ENCODE measurements around the gene ZNF738. TPM values are rescaled to one million over a fixed set of nuclear protein-coding genes. Genes with fewer than 3 reads are reported as not detected.
A peak's percentile ranks its signal among the peaks of the same experiment; 100 is the strongest.
"Not testable (repeated sequence)": the region's sequence is repeated elsewhere in the genome, so short reads cannot be mapped to it uniquely, and the experiment has no call there.

Gene ZNF738
- total RNA-seq, 2 donors from 2014 or later: 44.9 to 62.4 TPM

- TF ChIP-seq CTCF (conservative IDR thresholded peaks at IDR 0.05): no peak
- no peaks in the 10 kb centered on the region for H3K27me3 Mint-ChIP-seq (ENCODE audit: insufficient read depth)
- DNase-seq: peak; percentile 56
- WGBS, 2 experiments (ENCODE audit: insufficient coverage in 1 of 2, insufficient read length in 1 of 2): 0 to 3% methylated on average over 4 to 6 of the region's 6 CpGs
- H3K27ac Mint-ChIP-seq: peak overlapping the region; percentile 99
- Histone ChIP-seq H3K9ac (ENCODE audit: extremely low read depth, low read length, poor library complexity, severe bottlenecking) (peak overlapping the region; percentile 94), H3K9me3 (ENCODE audit: control insufficient read depth, low read length) (peaks cover 36% of the 10 kb centered on the region), H3K36me3 (ENCODE audit: control insufficient read depth, insufficient read depth, low read length) (peaks cover 24% of the 10 kb centered on the region), H3K27ac (ENCODE audit: low read depth, low read length) (peak overlapping the region; percentile 99), H3K27me3 (ENCODE audit: control insufficient read depth, insufficient read depth, low read length, poor library complexity, severe bottlenecking) (no peaks in the 10 kb centered on the region), H3K4me3 (ENCODE audit: low read length) (peak overlapping the region; percentile 90), H3K4me1 (ENCODE audit: control insufficient read depth, insufficient read depth, low read length) (no peaks in the 10 kb centered on the region)
- peaks cover 34% of the 10 kb centered on the region for H3K9me3 Mint-ChIP-seq
- H3K36me3 Mint-ChIP-seq (ENCODE audit: low read depth): peaks cover 34% of the 10 kb centered on the region
- H3K4me3 Mint-ChIP-seq: peak overlapping the region; percentile 97
- H3K4me1 Mint-ChIP-seq: peaks cover 11% of the 10 kb centered on the region
Observed at GRCh38 chr19:21328406-21328805, 30.4 kb upstream of the ZNF738 start.

GRCh38 chr19:21328885-21329605 lies 29.8 kb upstream of the ZNF738 start, which contains the start of gene ZNF708:
Gene ZNF708, minus strand, starts transcription at chr19:21329410. Its CDS starts 198 bp downstream, at chr19:21329212.
- no peak for TF ChIP-seq CTCF (conservative IDR thresholded peaks at IDR 0.05)
- no peaks in the 10 kb centered on the region for H3K4me1 ChIP-seq (ENCODE audit: control insufficient read depth, insufficient read depth, low read length)
- H3K36me3 ChIP-seq (ENCODE audit: control insufficient read depth, insufficient read depth, low read length): peaks cover 24% of the 10 kb centered on the region
- DNase-seq: peak; percentile 95
- peak within 1 kb of the TSS; percentile 97 for H3K4me3 Mint-ChIP-seq
- H3K9me3 ChIP-seq (ENCODE audit: control insufficient read depth, low read length): peaks cover 41% of the 10 kb centered on the region
- no peaks in the 10 kb centered on the region for H3K27me3 ChIP-seq (ENCODE audit: control insufficient read depth, insufficient read depth, low read length, poor library complexity, severe bottlenecking)
- WGBS, 2 experiments (ENCODE audit: insufficient coverage in 1 of 2, insufficient read length in 1 of 2): 0% methylated on average over 15 to 31 of the region's 32 CpGs
- peak within 1 kb of the TSS; percentile 99 for H3K27ac ChIP-seq (ENCODE audit: low read depth, low read length)
- no peaks in the 10 kb centered on the region for H3K27me3 Mint-ChIP-seq (ENCODE audit: insufficient read depth)
- peaks cover 34% of the 10 kb centered on the region for H3K36me3 Mint-ChIP-seq (ENCODE audit: low read depth)
- H3K9ac ChIP-seq (ENCODE audit: extremely low read depth, low read length, poor library complexity, severe bottlenecking): peak within 1 kb of the TSS; percentile 94
- peaks cover 6% of the 10 kb centered on the region for H3K4me1 Mint-ChIP-seq
- H3K4me3 ChIP-seq (ENCODE audit: low read length): peak within 1 kb of the TSS; percentile 90
- H3K9me3 Mint-ChIP-seq: peaks cover 38% of the 10 kb centered on the region
- H3K27ac Mint-ChIP-seq: peak within 1 kb of the TSS; percentile 99

GRCh38 chr19:21335721-21336120 lies 23.1 kb upstream of the ZNF738 start:
- Histone ChIP-seq H3K9ac (ENCODE audit: extremely low read depth, low read length, poor library complexity, severe bottlenecking) (no peak overlapping the region), H3K4me3 (ENCODE audit: low read length) (no peak overlapping the region), H3K36me3 (ENCODE audit: control insufficient read depth, insufficient read depth, low read length) (no peaks in the 10 kb centered on the region), H3K9me3 (ENCODE audit: control insufficient read depth, low read length) (peaks cover 59% of the 10 kb centered on the region), H3K27me3 (ENCODE audit: control insufficient read depth, insufficient read depth, low read length, poor library complexity, severe bottlenecking) (no peaks in the 10 kb centered on the region), H3K27ac (ENCODE audit: low read depth, low read length) (no peak overlapping the region), H3K4me1 (ENCODE audit: control insufficient read depth, insufficient read depth, low read length) (no peaks in the 10 kb centered on the region)
- Mint-ChIP-seq H3K4me1 (no peaks in the 10 kb centered on the region), H3K27me3 (ENCODE audit: insufficient read depth) (peaks cover 2% of the 10 kb centered on the region), H3K27ac (no peak overlapping the region), H3K9me3 (peaks cover 81% of the 10 kb centered on the region), H3K4me3 (no peak overlapping the region), H3K36me3 (ENCODE audit: low read depth) (no peaks in the 10 kb centered on the region)
- 83 to 95% methylated on average over 1 of the region's 2 CpGs for WGBS, 2 experiments (ENCODE audit: insufficient coverage in 1 of 2, insufficient read length in 1 of 2)
- TF ChIP-seq CTCF (conservative IDR thresholded peaks at IDR 0.05): no peak
- no peak for DNase-seq

GRCh38 chr19:21344841-21345240 lies 14.0 kb upstream of the ZNF738 start:
- not testable (repeated sequence) for H3K27me3 Mint-ChIP-seq (ENCODE audit: insufficient read depth); H3K36me3 ChIP-seq (ENCODE audit: control insufficient read depth, insufficient read depth, low read length); H3K4me3 Mint-ChIP-seq; H3K4me1 ChIP-seq (ENCODE audit: control insufficient read depth, insufficient read depth, low read length); H3K27me3 ChIP-seq (ENCODE audit: control insufficient read depth, insufficient read depth, low read length, poor library complexity, severe bottlenecking); DNase-seq; H3K27ac Mint-ChIP-seq; H3K27ac ChIP-seq (ENCODE audit: low read depth, low read length); H3K9ac ChIP-seq (ENCODE audit: extremely low read depth, low read length, poor library complexity, severe bottlenecking); H3K4me1 Mint-ChIP-seq; H3K36me3 Mint-ChIP-seq (ENCODE audit: low read depth); H3K4me3 ChIP-seq (ENCODE audit: low read length)
- peaks cover 26% of the 10 kb centered on the region for H3K9me3 ChIP-seq (ENCODE audit: control insufficient read depth, low read length)
- WGBS, 2 experiments (ENCODE audit: insufficient coverage in 1 of 2, insufficient read length in 1 of 2): 68% methylated on average over 2 of the region's 2 CpGs; no CpG with 5 or more reads in 1 of the 2 experiments
- H3K9me3 Mint-ChIP-seq: peaks cover 66% of the 10 kb centered on the region
